ENCODE data around the gene ZNF157. TPM values are rescaled to one million over a fixed set of nuclear protein-coding genes. Genes with fewer than 3 reads are reported as not detected.

The ZNF157 gene
- total and polyA plus RNA-seq, 2 experiments from 2014 or later, result 0.68 to 1.5 TPM

GRCh38 chrX:47351706-47352105 is 18.7 kb upstream of the ZNF157 start (continued):
- TF ChIP-seq REST (IDR thresholded peaks at IDR 0.05; ENCODE audit: unreplicated experiment), result no peak
- TF ChIP-seq STAT1 (IDR thresholded peaks at IDR 0.05; ENCODE audit: unreplicated experiment), result no peak
- no peak for TF ChIP-seq JUNB (IDR thresholded peaks at IDR 0.05; ENCODE audit: unreplicated experiment)

GRCh38 chrX:47358387-47359065 is 11.9 kb upstream of the ZNF157 start:
- no peaks in the 10 kb centered on the region for H3K36me3 ChIP-seq (ENCODE audit: insufficient read depth)
- H2AFZ ChIP-seq, result no peak overlapping the region
- Mint-ChIP-seq H3K4me3 (no peak overlapping the region), H3K4me1 (peaks cover 10% of the 10 kb centered on the region), H3K9me3 (no peaks in the 10 kb centered on the region; the same call in 1 of the 3 replicates), H3K36me3 (ENCODE audit: low read depth) (no peaks in the 10 kb centered on the region), H3K27me3 (ENCODE audit: insufficient read depth, low read depth, poor library complexity) (peaks cover under 1% of the 10 kb centered on the region), H3K27ac (no peak overlapping the region)
- H3F3A ChIP-seq (replicated peaks; ENCODE audit: low read depth), result no peaks in the 10 kb centered on the region
- no peak overlapping the region for H3K4me2 ChIP-seq
- no peak overlapping the region for H3K27ac ChIP-seq (ENCODE audit: low read depth)
- H3K27me3 ChIP-seq (ENCODE audit: insufficient read depth), result no peaks in the 10 kb centered on the region
- 0 out of 2 replicates have a peak, but pooled peaks cover 3% of the 10 kb centered on the region for H3K4me1 ChIP-seq (ENCODE audit: insufficient read depth)
- H3K9me2 ChIP-seq (ENCODE audit: insufficient read depth), result no peaks in the 10 kb centered on the region
- no peaks in the 10 kb centered on the region for H4K20me1 ChIP-seq (replicated peaks; ENCODE audit: insufficient read depth)
- H3K79me2 ChIP-seq (replicated peaks; ENCODE audit: insufficient read depth), result no peaks in the 10 kb centered on the region
- ATAC-seq, result no peak
- H3K4me3 ChIP-seq, result no peak overlapping the region
- no peak for DNase-seq (ENCODE audit: low spot score)
- TF ChIP-seq NANOG (IDR thresholded peaks at IDR 0.05; ENCODE audit: borderline replicate concordance) (no peak), ZNF114 (CRISPR knock-in tag; IDR thresholded peaks at IDR 0.05) (no peak)

- Histone ChIP-seq H3K27me3 (ENCODE audit: insufficient read depth) (no peaks in the 10 kb centered on the region), H3K36me3 (ENCODE audit: insufficient read depth) (no peaks in the 10 kb centered on the region), H4K20me1 (replicated peaks; ENCODE audit: insufficient read depth) (no peaks in the 10 kb centered on the region), H3K27ac (ENCODE audit: low read depth) (peak overlapping the region; percentile 81), H3F3A (replicated peaks; ENCODE audit: low read depth) (no peaks in the 10 kb centered on the region), H3K4me1 (ENCODE audit: insufficient read depth) (0 out of 2 replicates have a peak, but pooled peaks cover 3% of the 10 kb centered on the region), H3K79me2 (replicated peaks; ENCODE audit: insufficient read depth) (no peaks in the 10 kb centered on the region), H3K9me2 (ENCODE audit: insufficient read depth) (no peaks in the 10 kb centered on the region), H2AFZ (no peak overlapping the region), H3K4me2 (no peak overlapping the region), H3K4me3 (no peak overlapping the region)
- no peak overlapping the region; the same call in 1 of the 2 replicates for H3K27ac Mint-ChIP-seq
- ATAC-seq (no peak), DNase-seq (ENCODE audit: low spot score) (no peak)
- H3K4me3 Mint-ChIP-seq, result no peak overlapping the region
- H3K9me3 Mint-ChIP-seq, result no peaks in the 10 kb centered on the region; the same call in 1 of the 3 replicates
- no peaks in the 10 kb centered on the region for H3K27me3 Mint-ChIP-seq (ENCODE audit: insufficient read depth, low read depth, poor library complexity)
- H3K4me1 Mint-ChIP-seq, result peaks cover 10% of the 10 kb centered on the region
- no peaks in the 10 kb centered on the region for H3K36me3 Mint-ChIP-seq (ENCODE audit: low read depth)
- no peak for TF ChIP-seq ZNF331 (CRISPR knock-in tag; IDR thresholded peaks at IDR 0.05; ENCODE audit: low read depth)
- TF ChIP-seq EZH2phosphoT487 (IDR thresholded peaks at IDR 0.05; ENCODE audit: unreplicated experiment), result no peak
- TF ChIP-seq ZNF114 (CRISPR knock-in tag; IDR thresholded peaks at IDR 0.05), result no peak
- no peak for TF ChIP-seq ETS1 (IDR thresholded peaks at IDR 0.05)
- TF ChIP-seq NANOG (IDR thresholded peaks at IDR 0.05; ENCODE audit: borderline replicate concordance), result no peak
- no peak for TF ChIP-seq POLR2AphosphoS5 (IDR thresholded peaks at IDR 0.05; ENCODE audit: low read depth)
- TF ChIP-seq CREB1 (CRISPR knock-in tag; IDR thresholded peaks at IDR 0.05; ENCODE audit: low read depth), result no peak
- no peak for TF ChIP-seq JUNB (IDR thresholded peaks at IDR 0.05; ENCODE audit: unreplicated experiment)
- TF ChIP-seq STAT1 (IDR thresholded peaks at IDR 0.05; ENCODE audit: unreplicated experiment), result no peak
- TF ChIP-seq REST (IDR thresholded peaks at IDR 0.05; ENCODE audit: unreplicated experiment), result no peak
Measured at GRCh38 chrX:47360423-47361179, 9.8 kb upstream of the ZNF157 start.

Measured in GM23338 (cell line).